ENCODE data around the gene NEK1.

GRCh38 chr4:169657470-169658107, 45.2 kb upstream of the NEK1 start:
- no peak for TF ChIP-seq EZH2phosphoT487 (IDR thresholded peaks at IDR 0.05; ENCODE audit: low read depth)
- TF ChIP-seq, protein P1, sequence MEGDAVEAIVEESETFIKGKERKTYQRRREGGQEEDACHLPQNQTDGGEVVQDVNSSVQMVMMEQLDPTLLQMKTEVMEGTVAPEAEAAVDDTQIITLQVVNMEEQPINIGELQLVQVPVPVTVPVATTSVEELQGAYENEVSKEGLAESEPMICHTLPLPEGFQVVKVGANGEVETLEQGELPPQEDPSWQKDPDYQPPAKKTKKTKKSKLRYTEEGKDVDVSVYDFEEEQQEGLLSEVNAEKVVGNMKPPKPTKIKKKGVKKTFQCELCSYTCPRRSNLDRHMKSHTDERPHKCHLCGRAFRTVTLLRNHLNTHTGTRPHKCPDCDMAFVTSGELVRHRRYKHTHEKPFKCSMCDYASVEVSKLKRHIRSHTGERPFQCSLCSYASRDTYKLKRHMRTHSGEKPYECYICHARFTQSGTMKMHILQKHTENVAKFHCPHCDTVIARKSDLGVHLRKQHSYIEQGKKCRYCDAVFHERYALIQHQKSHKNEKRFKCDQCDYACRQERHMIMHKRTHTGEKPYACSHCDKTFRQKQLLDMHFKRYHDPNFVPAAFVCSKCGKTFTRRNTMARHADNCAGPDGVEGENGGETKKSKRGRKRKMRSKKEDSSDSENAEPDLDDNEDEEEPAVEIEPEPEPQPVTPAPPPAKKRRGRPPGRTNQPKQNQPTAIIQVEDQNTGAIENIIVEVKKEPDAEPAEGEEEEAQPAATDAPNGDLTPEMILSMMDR (IDR thresholded peaks at IDR 0.05; ENCODE audit: low read depth, low read length) = no peak
